Neural cell (in vitro differentiated cells): ENCODE measurements around the gene ASPDH.

Experiments used
- EP300 ChIP-seq: fragments of 450-650 bp; conservative IDR thresholded peaks from 2 replicates; pipeline ENCODE4 v1.6.1; 2014; ENCODE audit warnings: antibody characterized with exemption, mild to moderate bottlenecking, moderate library complexity; ENCODE audit not compliant: poor library complexity, severe bottlenecking
- POLR2AphosphoS5 ChIP-seq: IDR thresholded peaks from 2 replicates; pipeline ENCODE4 v1.6.1; 2012

DNA sequence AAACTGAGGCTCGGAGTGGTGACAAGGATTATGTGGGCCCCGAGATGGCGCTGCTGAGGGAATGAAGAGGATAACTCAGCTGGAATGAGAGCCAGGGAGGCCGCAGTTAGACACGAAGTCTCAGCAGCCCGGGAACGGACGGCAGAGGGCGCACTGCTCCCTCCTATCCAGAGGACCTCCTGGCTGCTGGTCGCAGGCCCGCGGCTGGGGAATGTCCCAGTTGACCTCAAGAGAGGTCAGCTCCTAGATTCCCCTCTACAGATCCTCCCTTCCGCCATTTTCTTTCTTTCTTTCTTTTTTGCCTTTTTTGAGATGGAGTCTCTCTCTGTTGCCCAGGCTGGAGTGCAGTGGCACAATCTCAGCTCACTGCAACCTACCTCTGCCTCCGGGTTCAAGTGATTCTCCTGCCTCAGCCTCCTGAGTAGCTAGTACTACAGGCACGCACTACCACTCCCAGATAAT lies 24.1 kb upstream of the ASPDH start:
- TF ChIP-seq EP300 = no peak
- TF ChIP-seq POLR2AphosphoS5 = no peak
